ENCODE measurements around the gene ACTN2.

Gene ACTN2

GRCh38 chr1:236685917-236686814, at the start of gene ACTN2:
ACTN2 (plus strand) TSS chr1:236686499; CDS start chr1:236686674, 175 bp downstream.
- intact Hi-C loops (cut with DNase I; ENCODE audit: low total_unique reads), result no loop called here
- DNase-seq, result peak in 1 of 2 donors; percentile 81
- H3K27ac ChIP-seq, result peak within 1 kb of the TSS; percentile 74 to 83
- H3K36me3 ChIP-seq, result no peaks in the 10 kb centered on the region
- H3K9me3 ChIP-seq, result no peaks in the 10 kb centered on the region
- peak within 1 kb of the TSS; percentile 61 to 64 for H3K4me3 ChIP-seq
- no peaks in the 10 kb centered on the region for H3K27me3 ChIP-seq
- TF ChIP-seq, protein P1, sequence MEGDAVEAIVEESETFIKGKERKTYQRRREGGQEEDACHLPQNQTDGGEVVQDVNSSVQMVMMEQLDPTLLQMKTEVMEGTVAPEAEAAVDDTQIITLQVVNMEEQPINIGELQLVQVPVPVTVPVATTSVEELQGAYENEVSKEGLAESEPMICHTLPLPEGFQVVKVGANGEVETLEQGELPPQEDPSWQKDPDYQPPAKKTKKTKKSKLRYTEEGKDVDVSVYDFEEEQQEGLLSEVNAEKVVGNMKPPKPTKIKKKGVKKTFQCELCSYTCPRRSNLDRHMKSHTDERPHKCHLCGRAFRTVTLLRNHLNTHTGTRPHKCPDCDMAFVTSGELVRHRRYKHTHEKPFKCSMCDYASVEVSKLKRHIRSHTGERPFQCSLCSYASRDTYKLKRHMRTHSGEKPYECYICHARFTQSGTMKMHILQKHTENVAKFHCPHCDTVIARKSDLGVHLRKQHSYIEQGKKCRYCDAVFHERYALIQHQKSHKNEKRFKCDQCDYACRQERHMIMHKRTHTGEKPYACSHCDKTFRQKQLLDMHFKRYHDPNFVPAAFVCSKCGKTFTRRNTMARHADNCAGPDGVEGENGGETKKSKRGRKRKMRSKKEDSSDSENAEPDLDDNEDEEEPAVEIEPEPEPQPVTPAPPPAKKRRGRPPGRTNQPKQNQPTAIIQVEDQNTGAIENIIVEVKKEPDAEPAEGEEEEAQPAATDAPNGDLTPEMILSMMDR (IDR thresholded peaks at IDR 0.05), result no peak
- peaks cover 0 to 26% (median 11%) of the 10 kb centered on the region in 4 donors for H3K4me1 ChIP-seq

DNA sequence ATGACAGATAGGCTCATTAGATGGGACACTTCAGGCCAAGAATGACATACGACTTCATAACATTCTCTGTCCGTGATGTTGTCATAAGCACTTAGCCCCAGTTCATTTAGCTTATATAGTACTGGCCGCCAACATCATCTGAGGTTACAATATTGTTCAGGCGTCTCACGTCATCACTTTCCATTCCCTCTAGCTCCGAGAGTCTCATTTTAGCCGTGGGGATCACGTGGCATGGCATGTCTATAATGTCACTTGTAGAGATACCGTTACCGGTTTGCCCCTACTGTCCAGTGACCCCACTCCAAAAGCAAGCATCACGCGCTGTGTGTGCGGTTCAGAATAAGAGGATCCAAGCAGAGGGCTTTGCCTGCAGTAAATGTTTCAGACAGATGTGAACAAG, 47.4 kb upstream of the ACTN2 start:
- Histone ChIP-seq H3K9me3 (no peaks in the 10 kb centered on the region), H3K27me3 (no peaks in the 10 kb centered on the region), H3K4me1 (no peaks in the 10 kb centered on the region), H3K27ac (no peak overlapping the region), H3K4me3 (no peak overlapping the region), H3K36me3 (no peaks in the 10 kb centered on the region)
- DNase-seq, result no peak
- intact Hi-C loops (cut with DNase I; ENCODE audit: low total_unique reads), result no loop called here
- TF ChIP-seq, protein P1 (IDR thresholded peaks at IDR 0.05), result no peak

DNA sequence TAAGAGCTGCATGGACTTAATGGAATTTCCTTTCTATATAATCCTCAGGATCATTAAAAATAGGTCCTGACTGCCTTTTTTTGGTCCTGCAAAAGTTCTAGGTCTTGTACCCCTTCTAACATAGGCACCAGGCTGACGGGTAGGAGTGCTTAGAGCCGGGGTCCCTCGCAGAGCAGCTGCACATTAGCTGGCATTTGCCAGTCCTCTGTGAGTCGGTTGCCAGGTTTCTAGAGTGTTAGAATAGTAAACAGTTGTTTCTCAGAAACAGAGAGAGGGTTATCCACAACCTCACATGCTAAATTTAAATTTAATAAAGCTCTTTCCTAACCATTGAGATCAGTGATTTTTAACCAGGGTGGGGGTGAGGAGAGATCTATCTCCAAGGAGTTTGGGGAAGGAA, 46.6 kb upstream of the ACTN2 start:
- Histone ChIP-seq H3K9me3 (no peaks in the 10 kb centered on the region), H3K36me3 (no peaks in the 10 kb centered on the region), H3K27ac (no peak overlapping the region), H3K4me1 (no peaks in the 10 kb centered on the region), H3K27me3 (no peaks in the 10 kb centered on the region), H3K4me3 (no peak overlapping the region)
- TF ChIP-seq, protein P1 (IDR thresholded peaks at IDR 0.05), result no peak
- intact Hi-C loops (cut with DNase I; ENCODE audit: low total_unique reads), result no loop called here
- no peak for DNase-seq

DNA sequence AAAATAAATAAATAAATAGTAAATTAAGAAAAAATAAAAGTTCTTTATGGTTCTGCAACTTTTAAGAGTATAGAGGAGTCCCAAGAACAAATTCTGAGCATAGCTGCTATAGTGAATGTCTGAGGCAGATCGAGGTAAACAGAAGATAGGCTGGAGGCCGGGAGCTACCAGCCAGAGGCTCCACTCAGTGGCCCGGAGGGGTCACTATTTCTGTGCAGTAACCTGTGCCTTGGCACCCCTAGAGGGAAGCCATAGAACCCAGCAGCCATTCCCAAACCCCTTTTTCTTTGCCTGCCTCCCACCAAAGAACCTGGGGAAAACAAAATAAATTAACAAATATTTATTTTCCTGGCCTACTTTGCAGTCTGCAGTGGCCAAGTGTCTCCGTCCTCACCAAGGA, 43.5 kb upstream of the ACTN2 start:
- H3K9me3 ChIP-seq, result no peaks in the 10 kb centered on the region
- TF ChIP-seq, protein P1 (IDR thresholded peaks at IDR 0.05), result no peak
- H3K4me3 ChIP-seq, result no peak overlapping the region
- intact Hi-C loops (cut with DNase I; ENCODE audit: low total_unique reads), result no loop called here
- H3K4me1 ChIP-seq, result no peaks in the 10 kb centered on the region
- no peaks in the 10 kb centered on the region for H3K27me3 ChIP-seq
- no peak overlapping the region for H3K27ac ChIP-seq
- no peak for DNase-seq
- no peaks in the 10 kb centered on the region for H3K36me3 ChIP-seq

- Histone ChIP-seq H3K9me3 (no peaks in the 10 kb centered on the region), H3K4me1 (no peaks in the 10 kb centered on the region), H3K4me3 (no peak overlapping the region), H3K36me3 (no peaks in the 10 kb centered on the region), H3K27me3 (no peaks in the 10 kb centered on the region), H3K27ac (no peak overlapping the region)
- TF ChIP-seq, protein P1 (IDR thresholded peaks at IDR 0.05), result no peak
- intact Hi-C loops (cut with DNase I; ENCODE audit: low total_unique reads), result no loop called here
- no peak for DNase-seq
Measured at GRCh38 chr1:236645016-236645680, 41.2 kb upstream of the ACTN2 start.

All from tibial artery (tissue), 4 donors.